NT2/D1 (cell line): ENCODE results near the gene PMAIP1.

Experiments
- SUZ12 ChIP-seq: IDR thresholded peaks from 2 replicates; pipeline ENCODE4 v1.6.1; 2011; ENCODE audit not compliant: insufficient read length, insufficient read depth; ENCODE audit errors: extremely low read depth
- YY1 ChIP-seq: IDR thresholded peaks from 2 replicates; pipeline ENCODE4 v1.6.1; 2011; ENCODE audit not compliant: insufficient read length, insufficient read depth

DNA sequence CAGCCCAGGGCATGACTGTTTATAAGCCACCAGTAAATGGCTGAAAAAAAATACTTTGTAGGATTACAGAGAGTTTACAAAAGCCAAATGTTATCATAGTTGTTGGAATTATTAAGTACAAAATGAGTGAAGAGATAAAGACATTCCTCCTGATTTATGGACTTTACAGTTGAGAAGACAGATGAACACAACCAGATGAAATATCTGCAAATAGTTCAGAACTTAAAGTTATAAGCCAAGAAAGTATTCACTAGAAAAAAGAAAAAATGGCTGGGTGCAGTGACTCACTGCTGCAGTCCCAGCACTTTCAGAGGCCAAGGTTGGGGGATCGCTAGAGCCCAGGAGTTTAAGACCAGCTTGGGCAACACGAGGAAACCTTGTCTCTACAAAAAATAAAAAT, 11.2 kb downstream of the PMAIP1 start:
- no peak for TF ChIP-seq YY1
- no peak for TF ChIP-seq SUZ12
